ENCODE results near the gene TRABD2B. TPM values are rescaled to one million over a fixed set of nuclear protein-coding genes. Genes with fewer than 3 reads are reported as not detected.

Gene TRABD2B
- total and polyA plus RNA-seq, 2 of the 13 experiments (the other 11 are each of a cell fraction or from before 2014, with no cell fraction given): 0.04 TPM; not detected in 1

GRCh38 chr1:47875831-47876586 is 121.2 kb downstream of the TRABD2B start (continued):
- TF ChIP-seq ZNF580 (CRISPR knock-in tag; IDR thresholded peaks at IDR 0.05; ENCODE audit: borderline replicate concordance, low read depth) (no peak), ZNF432 (CRISPR knock-in tag; IDR thresholded peaks at IDR 0.05; ENCODE audit: borderline replicate concordance) (no peak), NR2F2 (IDR thresholded peaks at IDR 0.05; ENCODE audit: borderline replicate concordance, low read depth) (peak; percentile 82), RELA (CRISPR knock-in tag; IDR thresholded peaks at IDR 0.05) (no peak), POLR2AphosphoS2 (IDR thresholded peaks at IDR 0.05; ENCODE audit: low read depth, low read length) (no peak), SP2 (CRISPR knock-in tag; IDR thresholded peaks at IDR 0.05) (no peak), MED1 (CRISPR knock-in tag; IDR thresholded peaks at IDR 0.05) (peak; percentile 54; the same call in 1 of the 2 replicates), SOX6 (IDR thresholded peaks at IDR 0.05) (no peak), SOX6 (CRISPR knock-in tag; IDR thresholded peaks at IDR 0.05) (peak; percentile 49; the same call in 1 of the 2 replicates), JDP2 (CRISPR knock-in tag; IDR thresholded peaks at IDR 0.05; ENCODE audit: borderline replicate concordance) (no peak), NR1H2 (CRISPR knock-in tag; IDR thresholded peaks at IDR 0.05; ENCODE audit: borderline replicate concordance, low read depth) (no peak), XRCC5 (optimal IDR thresholded peaks at IDR 0.05; ENCODE audit: low read length) (no peak), TERF1 (CRISPR knock-in tag; IDR thresholded peaks at IDR 0.05) (no peak), REXO4 (CRISPR knock-in tag; IDR thresholded peaks at IDR 0.05; ENCODE audit: borderline replicate concordance) (no peak), PTBP1 (IDR thresholded peaks at IDR 0.05; ENCODE audit: low read depth, low read length, poor library complexity, severe bottlenecking) (no peak), ZNF335 (CRISPR knock-in tag; IDR thresholded peaks at IDR 0.05) (no peak), ESRRA (CRISPR knock-in tag; IDR thresholded peaks at IDR 0.05; ENCODE audit: low read depth) (no peak)
- TF ChIP-seq, protein P1, sequence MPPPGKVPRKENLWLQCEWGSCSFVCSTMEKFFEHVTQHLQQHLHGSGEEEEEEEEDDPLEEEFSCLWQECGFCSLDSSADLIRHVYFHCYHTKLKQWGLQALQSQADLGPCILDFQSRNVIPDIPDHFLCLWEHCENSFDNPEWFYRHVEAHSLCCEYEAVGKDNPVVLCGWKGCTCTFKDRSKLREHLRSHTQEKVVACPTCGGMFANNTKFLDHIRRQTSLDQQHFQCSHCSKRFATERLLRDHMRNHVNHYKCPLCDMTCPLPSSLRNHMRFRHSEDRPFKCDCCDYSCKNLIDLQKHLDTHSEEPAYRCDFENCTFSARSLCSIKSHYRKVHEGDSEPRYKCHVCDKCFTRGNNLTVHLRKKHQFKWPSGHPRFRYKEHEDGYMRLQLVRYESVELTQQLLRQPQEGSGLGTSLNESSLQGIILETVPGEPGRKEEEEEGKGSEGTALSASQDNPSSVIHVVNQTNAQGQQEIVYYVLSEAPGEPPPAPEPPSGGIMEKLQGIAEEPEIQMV (CRISPR knock-in tag; IDR thresholded peaks at IDR 0.05; ENCODE audit: low read depth): no peak
- TF ChIP-seq, protein P2, sequence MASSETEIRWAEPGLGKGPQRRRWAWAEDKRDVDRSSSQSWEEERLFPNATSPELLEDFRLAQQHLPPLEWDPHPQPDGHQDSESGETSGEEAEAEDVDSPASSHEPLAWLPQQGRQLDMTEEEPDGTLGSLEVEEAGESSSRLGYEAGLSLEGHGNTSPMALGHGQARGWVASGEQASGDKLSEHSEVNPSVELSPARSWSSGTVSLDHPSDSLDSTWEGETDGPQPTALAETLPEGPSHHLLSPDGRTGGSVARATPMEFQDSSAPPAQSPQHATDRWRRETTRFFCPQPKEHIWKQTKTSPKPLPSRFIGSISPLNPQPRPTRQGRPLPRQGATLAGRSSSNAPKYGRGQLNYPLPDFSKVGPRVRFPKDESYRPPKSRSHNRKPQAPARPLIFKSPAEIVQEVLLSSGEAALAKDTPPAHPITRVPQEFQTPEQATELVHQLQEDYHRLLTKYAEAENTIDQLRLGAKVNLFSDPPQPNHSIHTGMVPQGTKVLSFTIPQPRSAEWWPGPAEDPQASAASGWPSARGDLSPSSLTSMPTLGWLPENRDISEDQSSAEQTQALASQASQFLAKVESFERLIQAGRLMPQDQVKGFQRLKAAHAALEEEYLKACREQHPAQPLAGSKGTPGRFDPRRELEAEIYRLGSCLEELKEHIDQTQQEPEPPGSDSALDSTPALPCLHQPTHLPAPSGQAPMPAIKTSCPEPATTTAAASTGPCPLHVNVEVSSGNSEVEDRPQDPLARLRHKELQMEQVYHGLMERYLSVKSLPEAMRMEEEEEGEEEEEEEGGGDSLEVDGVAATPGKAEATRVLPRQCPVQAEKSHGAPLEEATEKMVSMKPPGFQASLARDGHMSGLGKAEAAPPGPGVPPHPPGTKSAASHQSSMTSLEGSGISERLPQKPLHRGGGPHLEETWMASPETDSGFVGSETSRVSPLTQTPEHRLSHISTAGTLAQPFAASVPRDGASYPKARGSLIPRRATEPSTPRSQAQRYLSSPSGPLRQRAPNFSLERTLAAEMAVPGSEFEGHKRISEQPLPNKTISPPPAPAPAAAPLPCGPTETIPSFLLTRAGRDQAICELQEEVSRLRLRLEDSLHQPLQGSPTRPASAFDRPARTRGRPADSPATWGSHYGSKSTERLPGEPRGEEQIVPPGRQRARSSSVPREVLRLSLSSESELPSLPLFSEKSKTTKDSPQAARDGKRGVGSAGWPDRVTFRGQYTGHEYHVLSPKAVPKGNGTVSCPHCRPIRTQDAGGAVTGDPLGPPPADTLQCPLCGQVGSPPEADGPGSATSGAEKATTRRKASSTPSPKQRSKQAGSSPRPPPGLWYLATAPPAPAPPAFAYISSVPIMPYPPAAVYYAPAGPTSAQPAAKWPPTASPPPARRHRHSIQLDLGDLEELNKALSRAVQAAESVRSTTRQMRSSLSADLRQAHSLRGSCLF (CRISPR knock-in tag; IDR thresholded peaks at IDR 0.05; ENCODE audit: borderline replicate concordance): no peak
- TF ChIP-seq, protein P3, sequence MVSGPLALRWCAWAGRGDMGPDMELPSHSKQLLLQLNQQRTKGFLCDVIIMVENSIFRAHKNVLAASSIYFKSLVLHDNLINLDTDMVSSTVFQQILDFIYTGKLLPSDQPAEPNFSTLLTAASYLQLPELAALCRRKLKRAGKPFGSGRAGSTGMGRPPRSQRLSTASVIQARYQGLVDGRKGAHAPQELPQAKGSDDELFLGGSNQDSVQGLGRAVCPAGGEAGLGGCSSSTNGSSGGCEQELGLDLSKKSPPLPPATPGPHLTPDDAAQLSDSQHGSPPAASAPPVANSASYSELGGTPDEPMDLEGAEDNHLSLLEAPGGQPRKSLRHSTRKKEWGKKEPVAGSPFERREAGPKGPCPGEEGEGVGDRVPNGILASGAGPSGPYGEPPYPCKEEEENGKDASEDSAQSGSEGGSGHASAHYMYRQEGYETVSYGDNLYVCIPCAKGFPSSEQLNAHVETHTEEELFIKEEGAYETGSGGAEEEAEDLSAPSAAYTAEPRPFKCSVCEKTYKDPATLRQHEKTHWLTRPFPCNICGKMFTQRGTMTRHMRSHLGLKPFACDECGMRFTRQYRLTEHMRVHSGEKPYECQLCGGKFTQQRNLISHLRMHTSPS (CRISPR knock-in tag; IDR thresholded peaks at IDR 0.05; ENCODE audit: low read depth): no peak
